ENCODE measurements around the gene SLCO6A1. TPM values are rescaled to one million over a fixed set of nuclear protein-coding genes. Genes with fewer than 3 reads are reported as not detected.

Gene SLCO6A1
- total RNA-seq, 4 donors from 2014 or later = not detected

DNA sequence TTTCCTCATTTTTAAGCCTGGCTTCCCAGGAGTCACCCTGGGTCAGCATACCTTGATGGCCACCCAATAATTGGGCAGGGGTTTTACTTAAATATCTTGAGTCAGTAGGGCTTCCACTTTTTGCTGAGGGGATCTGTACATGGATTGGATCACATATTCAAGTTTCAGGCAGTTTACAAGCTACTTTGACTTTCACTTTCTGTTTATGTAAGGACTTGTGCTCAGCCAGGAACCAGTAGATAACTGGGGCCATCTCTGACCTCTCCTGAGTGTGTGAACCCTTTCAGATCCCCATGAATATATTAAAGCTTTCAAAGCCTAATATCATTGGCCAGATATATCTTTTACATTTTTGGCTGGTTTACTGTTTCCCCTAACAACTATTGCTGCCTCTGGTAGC is 45.1 kb downstream of the SLCO6A1 start:
- no peak for TF ChIP-seq POLR2AphosphoS5 (IDR thresholded peaks at IDR 0.05)
- TF ChIP-seq, protein P1, sequence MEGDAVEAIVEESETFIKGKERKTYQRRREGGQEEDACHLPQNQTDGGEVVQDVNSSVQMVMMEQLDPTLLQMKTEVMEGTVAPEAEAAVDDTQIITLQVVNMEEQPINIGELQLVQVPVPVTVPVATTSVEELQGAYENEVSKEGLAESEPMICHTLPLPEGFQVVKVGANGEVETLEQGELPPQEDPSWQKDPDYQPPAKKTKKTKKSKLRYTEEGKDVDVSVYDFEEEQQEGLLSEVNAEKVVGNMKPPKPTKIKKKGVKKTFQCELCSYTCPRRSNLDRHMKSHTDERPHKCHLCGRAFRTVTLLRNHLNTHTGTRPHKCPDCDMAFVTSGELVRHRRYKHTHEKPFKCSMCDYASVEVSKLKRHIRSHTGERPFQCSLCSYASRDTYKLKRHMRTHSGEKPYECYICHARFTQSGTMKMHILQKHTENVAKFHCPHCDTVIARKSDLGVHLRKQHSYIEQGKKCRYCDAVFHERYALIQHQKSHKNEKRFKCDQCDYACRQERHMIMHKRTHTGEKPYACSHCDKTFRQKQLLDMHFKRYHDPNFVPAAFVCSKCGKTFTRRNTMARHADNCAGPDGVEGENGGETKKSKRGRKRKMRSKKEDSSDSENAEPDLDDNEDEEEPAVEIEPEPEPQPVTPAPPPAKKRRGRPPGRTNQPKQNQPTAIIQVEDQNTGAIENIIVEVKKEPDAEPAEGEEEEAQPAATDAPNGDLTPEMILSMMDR (IDR thresholded peaks at IDR 0.05) = no peak
- TF ChIP-seq EP300 (IDR thresholded peaks at IDR 0.05; ENCODE audit: low read depth) = no peak
- no peak for TF ChIP-seq POLR2A (IDR thresholded peaks at IDR 0.05)
- intact Hi-C loops (cut with DNase I; ENCODE audit: low total_unique reads) (no loop called here), in situ Hi-C loops (cut with MboI; ENCODE audit: low pct_ligation_motif_present in 1 of 4, low pct_unique_long_range_greater_than_20kb in 1 of 4, low sequenced_read_pairs in 3 of 4) (no loop called here)
- no peaks in the 10 kb centered on the region for H3K9me3 ChIP-seq
- H3K27me3 ChIP-seq = no peaks in the 10 kb centered on the region
- no peak overlapping the region for H3K4me3 ChIP-seq
- H3K36me3 ChIP-seq = no peaks in the 10 kb centered on the region
- DNase-seq = no peak
- H3K27ac ChIP-seq = no peak overlapping the region
- no peaks in the 10 kb centered on the region for H3K4me1 ChIP-seq

DNA sequence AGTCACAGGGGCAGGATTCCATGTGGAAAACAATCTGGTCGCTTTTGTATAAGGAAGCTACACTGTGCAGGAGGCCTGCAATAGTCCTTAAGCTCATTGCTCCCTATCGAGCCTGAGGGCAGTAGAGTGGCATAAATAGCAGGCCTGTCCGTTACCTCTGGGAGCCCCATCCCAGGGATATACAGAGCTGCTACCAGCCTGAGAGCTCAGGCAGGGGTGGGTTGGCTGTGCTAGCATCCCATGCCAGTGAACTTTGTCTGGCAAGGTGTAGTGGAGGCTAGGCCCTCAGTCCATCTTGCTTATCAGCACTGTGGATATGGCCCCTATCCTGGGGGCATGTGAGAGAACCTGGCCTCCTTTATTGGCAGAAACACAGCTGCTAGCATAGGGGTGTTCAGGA is 47.7 kb downstream of the SLCO6A1 start:
- Histone ChIP-seq H3K4me1 (no peaks in the 10 kb centered on the region), H3K9me3 (no peaks in the 10 kb centered on the region), H3K27ac (no peak overlapping the region), H3K4me3 (no peak overlapping the region), H3K27me3 (no peaks in the 10 kb centered on the region), H3K36me3 (no peaks in the 10 kb centered on the region)
- DNase-seq = no peak
- TF ChIP-seq EP300 (IDR thresholded peaks at IDR 0.05; ENCODE audit: low read depth) (no peak), POLR2AphosphoS5 (IDR thresholded peaks at IDR 0.05) (no peak), POLR2A (IDR thresholded peaks at IDR 0.05) (no peak)
- TF ChIP-seq, protein P1 (IDR thresholded peaks at IDR 0.05) = no peak
- intact Hi-C loops (cut with DNase I; ENCODE audit: low total_unique reads) (no loop called here), in situ Hi-C loops (cut with MboI; ENCODE audit: low pct_ligation_motif_present in 1 of 4, low pct_unique_long_range_greater_than_20kb in 1 of 4, low sequenced_read_pairs in 3 of 4) (no loop called here)
- 70 to 82% methylated on average over 2 to 3 of the region's 3 CpGs for WGBS, 2 donors (ENCODE audit: low coverage in 1 of 2)

DNA sequence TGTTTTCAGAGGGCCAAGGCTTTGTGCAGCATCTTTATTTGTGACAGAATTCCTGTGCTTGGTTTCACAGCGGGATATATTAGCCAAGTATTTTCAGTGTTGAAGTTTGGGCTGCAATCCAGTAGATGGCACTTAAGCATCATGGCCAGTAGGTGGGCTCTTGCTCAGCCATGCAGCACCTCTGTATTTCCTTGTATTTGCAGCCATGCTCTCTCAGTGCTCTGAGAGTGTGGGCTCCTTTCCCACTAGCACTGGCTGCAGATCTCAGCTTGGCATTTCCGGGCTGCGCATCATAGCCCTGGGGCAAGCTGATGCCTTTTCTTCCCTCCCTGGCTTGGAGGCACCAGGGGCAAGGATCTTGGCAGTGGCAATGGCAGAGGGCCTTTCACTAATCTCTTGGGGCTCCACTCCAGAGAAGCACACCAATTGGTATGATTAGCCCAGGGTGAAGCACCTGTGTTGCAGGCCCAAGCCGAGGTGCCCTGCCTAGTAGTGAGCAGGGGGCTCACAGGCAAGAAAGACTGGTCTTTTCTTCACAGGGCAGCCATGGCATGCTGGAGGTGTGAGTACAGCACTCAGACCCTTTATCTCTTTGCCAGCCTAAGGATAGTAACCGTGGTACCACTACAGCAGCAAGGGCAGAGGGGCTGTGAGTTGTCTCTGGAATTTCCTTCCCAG is 48.3 kb downstream of the SLCO6A1 start:
- DNase-seq = no peak
- 86 to 91% methylated on average over 1 to 5 of the region's 5 CpGs for WGBS, 2 donors (ENCODE audit: low coverage in 1 of 2)

DNA sequence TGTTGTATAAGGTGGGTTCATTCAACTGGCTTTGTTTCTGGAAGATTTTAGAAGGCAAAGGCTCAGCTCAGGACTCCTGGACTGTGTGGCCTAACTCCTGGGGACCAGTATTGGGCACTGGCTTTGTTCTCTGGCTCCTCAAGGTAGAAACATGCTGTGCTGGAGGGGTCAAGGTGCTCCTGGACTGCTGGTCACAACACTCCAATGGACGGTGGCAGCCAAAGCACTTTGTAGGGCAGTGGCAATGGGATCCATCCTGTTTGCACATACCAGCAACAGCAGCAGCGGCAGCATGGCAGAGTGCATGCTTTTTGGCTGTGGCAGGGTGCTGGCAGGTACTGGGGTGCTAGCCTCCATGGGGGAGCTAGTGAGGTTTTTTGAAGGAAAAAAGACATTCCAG is 65.3 kb downstream of the SLCO6A1 start:
- in situ Hi-C loops (cut with MboI; ENCODE audit: low pct_ligation_motif_present in 1 of 4, low pct_unique_long_range_greater_than_20kb in 1 of 4, low sequenced_read_pairs in 3 of 4) = no loop called here
- intact Hi-C loops (cut with DNase I; ENCODE audit: low total_unique reads) = no loop called here

More for the DNA sequence above, 48.3 kb downstream of the SLCO6A1 start:
- no peaks in the 10 kb centered on the region for H3K4me1 ChIP-seq
- TF ChIP-seq POLR2A (IDR thresholded peaks at IDR 0.05) (no peak), POLR2AphosphoS5 (IDR thresholded peaks at IDR 0.05) (no peak), EP300 (IDR thresholded peaks at IDR 0.05; ENCODE audit: low read depth) (no peak)
- TF ChIP-seq, protein P1 (IDR thresholded peaks at IDR 0.05) = no peak
- no peaks in the 10 kb centered on the region for H3K9me3 ChIP-seq
- H3K27ac ChIP-seq = no peak overlapping the region
- H3K36me3 ChIP-seq = no peaks in the 10 kb centered on the region
- in situ Hi-C loops (cut with MboI; ENCODE audit: low pct_ligation_motif_present in 1 of 4, low pct_unique_long_range_greater_than_20kb in 1 of 4, low sequenced_read_pairs in 3 of 4) = no loop called here
- H3K4me3 ChIP-seq = no peak overlapping the region
- H3K27me3 ChIP-seq = no peaks in the 10 kb centered on the region
- intact Hi-C loops (cut with DNase I; ENCODE audit: low total_unique reads) = no loop called here

More for the DNA sequence above, 65.3 kb downstream of the SLCO6A1 start:
- Histone ChIP-seq H3K4me1 (no peaks in the 10 kb centered on the region), H3K27ac (no peak overlapping the region), H3K36me3 (no peaks in the 10 kb centered on the region), H3K4me3 (no peak overlapping the region), H3K27me3 (no peaks in the 10 kb centered on the region), H3K9me3 (no peaks in the 10 kb centered on the region)
- no peak for DNase-seq
- 81% methylated on average over 2 of the region's 2 CpGs; no CpG with 5 or more reads in 1 of the 2 donors for WGBS, 2 donors (ENCODE audit: low coverage in 1 of 2)
- TF ChIP-seq POLR2A (IDR thresholded peaks at IDR 0.05) (no peak), EP300 (IDR thresholded peaks at IDR 0.05; ENCODE audit: low read depth) (no peak), POLR2AphosphoS5 (IDR thresholded peaks at IDR 0.05) (no peak)
- TF ChIP-seq, protein P1 (IDR thresholded peaks at IDR 0.05) = no peak

Measured in transverse colon (tissue), 4 donors.